Ishikawa (cell line): ENCODE results near the gene TMEM106A.

Experiments used
- CEBPB ChIP-seq: IDR thresholded peaks from 2 replicates; pipeline ENCODE4 v1.6.1; 2012
- CREB1 ChIP-seq: IDR thresholded peaks from 2 replicates; pipeline ENCODE4 v1.6.1; 2012; ENCODE audit warnings: low read depth
- EGR1 ChIP-seq: IDR thresholded peaks from 2 replicates; pipeline ENCODE4 v1.6.1; 2012
- EP300 ChIP-seq: IDR thresholded peaks from 2 replicates; pipeline ENCODE4 v1.6.1; 2012; ENCODE audit warnings: borderline replicate concordance
- FOXM1 ChIP-seq: IDR thresholded peaks from 2 replicates; pipeline ENCODE4 v1.6.1; 2012; ENCODE audit warnings: low read depth, borderline replicate concordance
- MAX ChIP-seq: IDR thresholded peaks from 2 replicates; pipeline ENCODE4 v1.6.1; 2012
- NFIC ChIP-seq: IDR thresholded peaks from 2 replicates; pipeline ENCODE4 v1.6.1; 2012
- RAD21 ChIP-seq: IDR thresholded peaks from 2 replicates; pipeline ENCODE4 v1.6.1; 2012; ENCODE audit warnings: low read depth
- REST ChIP-seq: IDR thresholded peaks from 2 replicates; pipeline ENCODE4 v1.6.1; 2012; ENCODE audit warnings: low read depth, mild to moderate bottlenecking
- TAF1 ChIP-seq: IDR thresholded peaks from 2 replicates; pipeline ENCODE4 v1.6.1; 2012; ENCODE audit warnings: low read depth, mild to moderate bottlenecking
- TCF12 ChIP-seq: IDR thresholded peaks from 2 replicates; pipeline ENCODE4 v1.6.1; 2012; ENCODE audit warnings: low read depth
- TEAD4 ChIP-seq: IDR thresholded peaks from 2 replicates; pipeline ENCODE4 v1.6.1; 2012
- USF1 ChIP-seq: IDR thresholded peaks from 2 replicates; pipeline ENCODE4 v1.6.1; 2012
- YY1 ChIP-seq: IDR thresholded peaks from 2 replicates; pipeline ENCODE4 v1.6.1; 2012; ENCODE audit warnings: low read depth
- ZBTB7A ChIP-seq: IDR thresholded peaks from 2 replicates; pipeline ENCODE4 v1.6.1; 2012; ENCODE audit warnings: low read depth

Gene TMEM106A

GRCh38 chr17:43216762-43217613, 5.3 kb downstream of the TMEM106A start:
- TF ChIP-seq REST (peak; percentile 34; the same call in 1 of the 2 replicates), NFIC (no peak), TAF1 (no peak)

- no peak for TF ChIP-seq ZBTB7A
These were observed 6.0 kb downstream of the TMEM106A start for GRCh38 chr17:43217614-43218087.

- TF ChIP-seq EGR1: no peak
- no peak for TF ChIP-seq NFIC
- no peak for TF ChIP-seq EP300
- TF ChIP-seq FOXM1: no peak
- TF ChIP-seq ZBTB7A: no peak
- no peak for TF ChIP-seq RAD21
- no peak for TF ChIP-seq REST
- TF ChIP-seq CEBPB: no peak
- no peak for TF ChIP-seq USF1
- TF ChIP-seq MAX: no peak
- TF ChIP-seq TEAD4: no peak
- no peak for TF ChIP-seq CREB1
- TF ChIP-seq TAF1: no peak
- no peak for TF ChIP-seq TCF12
- TF ChIP-seq YY1: no peak
These were observed 7.3 kb downstream of the TMEM106A start for GRCh38 chr17:43219001-43219400.

- TF ChIP-seq FOXM1 (no peak), ZBTB7A (no peak), RAD21 (no peak), EP300 (no peak), CREB1 (no peak), TEAD4 (no peak), YY1 (no peak), TAF1 (no peak), MAX (no peak)
These were observed 8.2 kb downstream of the TMEM106A start for GRCh38 chr17:43219746-43220380.

GRCh38 chr17:43220511-43221125, 8.9 kb downstream of the TMEM106A start:
- TF ChIP-seq REST (no peak), TAF1 (no peak), USF1 (no peak), RAD21 (no peak), CEBPB (no peak)
